Stomach smooth muscle (tissue), 2 donors: ENCODE data around the gene MFSD1.

ENCODE experiments used
- H3K27ac ChIP-seq: one replicate; pipeline ENCODE4 v1.7.0; 2013; ENCODE audit warnings: mild to moderate bottlenecking, low read length, inconsistent platforms
- H3K27me3 ChIP-seq, 2 donors: one replicate each; pipeline ENCODE4 v1.7.0; 2013; ENCODE audit warnings: low read length in 2 of 2; ENCODE audit not compliant: insufficient read depth in 2 of 2, control insufficient read depth in 1 of 2
- H3K36me3 ChIP-seq, 2 donors: one replicate each; pipeline ENCODE4 v1.7.0; 2013; ENCODE audit warnings: low read length in 2 of 2; ENCODE audit not compliant: control insufficient read depth in 2 of 2, insufficient read depth in 2 of 2
- H3K4me1 ChIP-seq: one replicate; pipeline ENCODE4 v1.7.0; 2013; ENCODE audit warnings: low read length; ENCODE audit not compliant: control insufficient read depth, insufficient read depth
- H3K4me3 ChIP-seq, 2 donors: one replicate each; pipeline ENCODE4 v1.7.0; 2013; ENCODE audit warnings: low read length in 2 of 2
- H3K9ac ChIP-seq, 2 donors: one replicate each; pipeline ENCODE4 v1.7.0; 2013; ENCODE audit warnings: low read length in 2 of 2, mild to moderate bottlenecking in 1 of 2
- H3K9me3 ChIP-seq, 2 donors: one replicate each; pipeline ENCODE4 v1.7.0; 2013; ENCODE audit warnings: low read length in 2 of 2; ENCODE audit not compliant: control insufficient read depth in 2 of 2
- donor health status: healthy.
- donor health status: Pancreatic carcinoma.

MFSD1 gene

DNA sequence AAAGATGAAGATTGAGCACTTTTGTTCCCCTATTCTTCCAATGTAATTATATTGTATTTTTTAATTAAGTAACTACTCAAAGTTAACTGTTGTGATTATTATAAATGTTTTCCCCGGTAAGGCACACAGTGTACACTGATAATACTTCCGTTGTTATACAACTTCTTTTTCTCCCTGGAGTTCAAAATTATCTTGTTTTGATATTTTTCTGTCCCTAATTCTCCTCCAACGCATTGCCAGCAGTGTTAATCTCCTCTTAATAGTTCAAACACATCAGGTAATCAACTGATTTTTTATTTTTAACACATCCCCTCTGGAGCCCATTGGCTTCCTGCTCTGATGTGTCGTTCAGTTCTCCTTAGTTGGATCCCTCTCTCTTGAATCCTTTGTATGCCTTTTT is 32.3 kb upstream of the MFSD1 start:
- H3K27ac ChIP-seq: peak overlapping the region; percentile 70
- peaks cover 30% of the 10 kb centered on the region for H3K4me1 ChIP-seq
- peak overlapping the region in 1 of 2 donors; percentile 40 for H3K4me3 ChIP-seq
- no peak overlapping the region for H3K9ac ChIP-seq
- no peaks in the 10 kb centered on the region for H3K27me3 ChIP-seq
- H3K9me3 ChIP-seq: no peaks in the 10 kb centered on the region
- no peaks in the 10 kb centered on the region for H3K36me3 ChIP-seq

DNA sequence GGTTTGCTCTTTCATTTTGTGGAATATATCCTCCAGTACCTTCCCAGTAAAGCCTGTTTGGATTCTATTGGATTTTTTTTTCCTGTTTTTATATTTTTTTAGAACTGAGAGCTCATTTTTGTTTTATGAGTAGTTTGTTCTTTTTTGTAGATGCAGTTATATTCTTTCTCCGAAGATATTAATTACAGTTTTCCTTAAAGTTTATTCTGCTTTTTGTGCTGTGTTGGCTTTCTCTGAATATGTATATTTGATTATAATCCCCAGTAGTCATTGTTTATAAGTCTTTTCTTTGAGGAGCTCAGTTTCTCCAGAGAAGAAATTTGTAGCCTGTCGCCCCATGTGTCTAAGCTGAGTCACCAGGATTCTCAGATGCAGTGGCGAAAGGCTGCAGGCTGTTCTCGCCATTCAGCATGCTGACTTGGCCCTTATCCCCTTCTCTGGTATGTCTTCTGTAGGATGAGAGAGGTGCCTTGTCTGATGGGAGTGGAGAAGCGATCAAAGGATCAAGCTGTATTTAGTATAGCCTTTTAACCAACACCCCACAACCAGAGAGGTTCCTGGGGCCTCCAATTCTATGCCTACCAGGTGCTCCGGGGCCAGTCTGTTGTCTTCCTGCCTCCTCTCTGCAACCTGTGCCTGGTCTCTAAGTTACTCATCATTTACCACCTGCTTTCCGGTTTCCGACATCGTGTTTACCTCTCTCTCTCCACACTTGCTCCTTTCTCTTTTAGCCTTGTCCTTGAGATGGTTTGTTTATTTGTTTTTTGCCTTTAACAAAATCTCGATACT is 31.7 kb upstream of the MFSD1 start:
- H3K4me1 ChIP-seq: peaks cover 30% of the 10 kb centered on the region
- H3K9me3 ChIP-seq: no peaks in the 10 kb centered on the region
- H3K9ac ChIP-seq: no peak overlapping the region
- H3K36me3 ChIP-seq: no peaks in the 10 kb centered on the region
- no peak overlapping the region for H3K4me3 ChIP-seq
- no peaks in the 10 kb centered on the region for H3K27me3 ChIP-seq
- peak overlapping the region; percentile 60 for H3K27ac ChIP-seq

DNA sequence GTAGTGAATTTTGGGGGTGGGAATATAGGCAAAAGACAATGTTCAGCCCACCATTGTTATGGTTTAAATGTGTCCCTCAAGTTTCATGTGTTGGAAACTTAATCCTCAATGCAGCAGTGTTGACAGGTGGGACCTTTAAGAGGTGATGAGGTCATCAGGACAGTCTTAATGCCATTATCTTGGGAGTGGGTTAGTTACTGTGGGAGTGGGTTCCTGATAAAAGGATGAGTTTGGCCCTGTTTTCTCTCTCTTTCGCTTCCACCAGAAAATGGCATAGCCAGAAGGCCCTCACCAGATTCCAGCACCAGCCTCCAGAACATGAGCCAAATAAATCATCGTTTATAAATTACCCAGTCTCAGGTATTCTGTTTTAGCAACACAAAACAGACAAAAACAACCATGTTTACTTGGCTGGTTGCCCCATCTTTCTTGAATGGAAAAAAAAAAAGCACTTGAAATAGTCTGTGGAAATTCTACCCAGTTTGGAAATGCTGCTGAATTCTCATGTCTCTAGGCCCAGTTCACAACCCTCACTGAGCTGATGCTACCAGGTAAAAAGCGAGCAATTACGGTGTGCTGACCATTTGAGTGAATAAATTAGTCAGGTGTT is 31.0 kb upstream of the MFSD1 start:
- H3K27me3 ChIP-seq: no peaks in the 10 kb centered on the region
- no peak overlapping the region for H3K9ac ChIP-seq
- H3K4me3 ChIP-seq: no peak overlapping the region
- peaks cover 27% of the 10 kb centered on the region for H3K4me1 ChIP-seq
- no peaks in the 10 kb centered on the region for H3K9me3 ChIP-seq
- H3K27ac ChIP-seq: no peak overlapping the region
- H3K36me3 ChIP-seq: no peaks in the 10 kb centered on the region

DNA sequence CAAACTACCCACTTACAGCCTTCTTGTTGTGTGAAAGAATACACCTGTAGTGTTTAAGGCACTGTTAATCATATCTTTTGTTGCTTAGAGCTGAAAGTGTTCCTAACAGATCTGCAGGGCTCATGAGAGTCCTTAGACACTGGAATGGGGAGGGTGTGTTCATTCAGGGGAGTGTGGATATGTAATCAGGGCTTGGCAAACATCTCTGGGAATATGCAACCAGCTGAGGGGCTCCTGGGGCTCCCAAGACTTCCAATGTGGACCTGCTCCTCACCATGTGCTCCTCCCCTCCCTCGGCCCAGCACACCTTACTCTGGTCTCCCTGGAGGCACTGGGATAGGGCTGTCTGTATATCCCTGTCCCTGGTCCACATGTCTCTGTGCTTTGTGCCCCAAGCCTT is 30.3 kb upstream of the MFSD1 start:
- Histone ChIP-seq H3K27ac (no peak overlapping the region), H3K4me1 (peaks cover 27% of the 10 kb centered on the region), H3K9me3 (no peaks in the 10 kb centered on the region)

DNA sequence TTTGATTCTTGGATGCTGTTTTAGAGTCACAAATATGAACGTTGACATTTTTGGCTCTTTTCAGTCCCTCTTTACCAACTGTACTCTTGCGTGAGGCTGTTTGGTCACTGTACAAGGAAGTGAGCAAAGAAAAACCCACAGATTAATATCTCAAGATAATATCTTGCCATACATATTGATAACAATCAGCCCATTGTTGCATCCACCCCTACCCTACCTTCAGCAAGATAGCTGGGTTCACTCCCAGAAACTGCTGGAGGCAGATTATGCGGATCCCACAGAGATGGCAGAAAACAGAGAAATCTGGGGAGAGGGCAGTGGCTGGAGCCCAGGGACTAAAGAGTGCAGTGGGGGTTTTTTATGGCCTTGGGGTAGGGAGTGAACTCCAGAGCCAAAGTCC is 29.9 kb upstream of the MFSD1 start:
- Histone ChIP-seq H3K27me3 (no peaks in the 10 kb centered on the region), H3K4me1 (peaks cover 24% of the 10 kb centered on the region), H3K36me3 (no peaks in the 10 kb centered on the region), H3K9me3 (no peaks in the 10 kb centered on the region), H3K4me3 (no peak overlapping the region), H3K27ac (no peak overlapping the region), H3K9ac (no peak overlapping the region)

More for the DNA sequence above, 30.3 kb upstream of the MFSD1 start:
- Histone ChIP-seq H3K27me3 (no peaks in the 10 kb centered on the region), H3K9ac (no peak overlapping the region), H3K36me3 (no peaks in the 10 kb centered on the region), H3K4me3 (no peak overlapping the region)

DNA sequence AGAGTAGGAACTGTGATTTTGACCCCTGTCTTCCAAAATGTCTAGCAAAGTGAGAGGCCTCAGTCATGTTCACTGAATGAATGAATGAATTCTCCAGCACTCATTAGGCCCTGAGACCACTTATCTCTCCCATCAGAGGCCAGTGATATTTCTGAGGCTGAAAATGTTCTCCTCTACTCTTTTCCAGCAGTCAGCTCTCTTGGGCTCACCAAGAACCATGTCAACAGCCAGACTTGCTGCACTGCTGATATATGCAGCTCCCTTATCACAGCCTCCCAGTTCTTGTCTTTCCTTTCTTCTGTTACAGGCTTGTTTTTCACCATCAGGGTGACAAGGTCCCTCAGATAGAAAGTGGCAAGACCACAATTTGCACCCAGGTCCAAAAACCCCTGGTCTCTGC is 28.7 kb upstream of the MFSD1 start:
- H3K36me3 ChIP-seq: no peaks in the 10 kb centered on the region
- H3K27me3 ChIP-seq: no peaks in the 10 kb centered on the region
- H3K4me3 ChIP-seq: no peak overlapping the region
- H3K9ac ChIP-seq: no peak overlapping the region
- peaks cover 21% of the 10 kb centered on the region for H3K4me1 ChIP-seq
- no peaks in the 10 kb centered on the region for H3K9me3 ChIP-seq
- no peak overlapping the region for H3K27ac ChIP-seq

DNA sequence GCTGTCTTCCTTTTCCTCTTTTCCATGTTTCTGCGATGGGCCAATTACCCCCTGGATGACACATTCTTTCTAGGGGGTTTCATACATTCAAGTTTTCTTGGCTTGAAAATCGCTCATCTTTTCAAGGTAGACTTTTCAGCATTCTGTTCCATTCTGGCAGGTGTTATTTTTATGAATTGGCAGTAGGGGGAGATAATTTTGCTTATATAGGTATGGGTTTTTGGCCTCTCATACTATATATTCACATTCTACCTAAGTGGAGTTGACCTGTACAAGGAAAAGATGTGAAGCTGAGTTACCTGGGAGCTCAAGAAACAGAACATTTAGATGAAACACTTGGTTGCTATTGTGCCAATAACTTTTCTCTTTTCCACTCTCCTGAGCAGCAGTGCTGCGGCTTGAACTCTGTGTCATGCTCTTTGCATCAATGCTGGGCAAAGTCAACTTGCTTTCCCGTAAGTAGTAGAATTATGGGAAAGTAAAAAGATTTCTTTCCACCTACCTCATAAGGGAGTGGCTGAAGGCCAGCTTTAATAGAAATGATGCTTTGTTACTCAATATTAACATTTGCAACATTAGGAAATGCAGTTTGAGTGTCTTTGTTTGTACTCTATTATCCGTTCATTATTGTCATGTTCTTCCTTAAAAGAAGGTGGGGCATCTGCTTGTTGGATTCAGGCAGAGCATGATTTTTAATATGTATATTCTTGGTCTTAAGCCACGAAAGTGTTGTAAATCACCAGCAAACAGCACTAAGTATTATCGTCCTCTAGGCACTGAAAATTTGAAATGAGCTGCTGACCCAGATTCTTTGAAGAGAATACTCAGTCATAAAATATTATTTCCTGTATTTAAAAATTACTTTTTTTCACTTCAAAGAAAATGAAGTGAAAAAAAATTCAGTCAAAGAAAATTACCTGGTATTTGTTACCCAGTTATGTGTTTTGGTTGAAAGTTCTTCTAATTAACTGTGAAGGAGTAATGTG is 27.7 kb upstream of the MFSD1 start:
- no peak overlapping the region for H3K4me3 ChIP-seq
- H3K27me3 ChIP-seq: no peaks in the 10 kb centered on the region
- no peaks in the 10 kb centered on the region for H3K36me3 ChIP-seq
- no peak overlapping the region for H3K9ac ChIP-seq
- H3K9me3 ChIP-seq: no peaks in the 10 kb centered on the region
- peaks cover 12% of the 10 kb centered on the region for H3K4me1 ChIP-seq
- no peak overlapping the region for H3K27ac ChIP-seq

DNA sequence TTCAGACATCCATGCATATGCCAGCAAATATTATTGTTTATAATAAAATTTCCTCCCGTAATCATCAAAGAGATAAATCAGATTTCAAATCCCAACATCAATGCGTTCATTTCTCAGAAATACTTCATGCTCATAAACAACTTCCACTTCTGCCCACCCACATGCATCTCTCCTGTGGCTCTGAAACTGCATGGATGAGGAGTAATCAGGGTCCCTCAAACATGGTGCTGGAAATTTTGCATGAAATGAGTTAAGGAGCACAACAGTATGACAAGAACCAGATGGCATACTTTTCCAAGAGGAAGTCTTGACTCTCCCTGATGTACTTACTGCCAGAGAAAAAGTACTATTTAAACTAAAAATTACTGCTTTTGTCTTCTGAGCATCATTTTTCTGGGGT is 26.9 kb upstream of the MFSD1 start:
- H3K9me3 ChIP-seq: no peaks in the 10 kb centered on the region
- no peaks in the 10 kb centered on the region for H3K36me3 ChIP-seq
- no peak overlapping the region for H3K9ac ChIP-seq
- H3K27ac ChIP-seq: no peak overlapping the region
- H3K4me3 ChIP-seq: no peak overlapping the region
- no peaks in the 10 kb centered on the region for H3K27me3 ChIP-seq
- H3K4me1 ChIP-seq: peaks cover 7% of the 10 kb centered on the region

DNA sequence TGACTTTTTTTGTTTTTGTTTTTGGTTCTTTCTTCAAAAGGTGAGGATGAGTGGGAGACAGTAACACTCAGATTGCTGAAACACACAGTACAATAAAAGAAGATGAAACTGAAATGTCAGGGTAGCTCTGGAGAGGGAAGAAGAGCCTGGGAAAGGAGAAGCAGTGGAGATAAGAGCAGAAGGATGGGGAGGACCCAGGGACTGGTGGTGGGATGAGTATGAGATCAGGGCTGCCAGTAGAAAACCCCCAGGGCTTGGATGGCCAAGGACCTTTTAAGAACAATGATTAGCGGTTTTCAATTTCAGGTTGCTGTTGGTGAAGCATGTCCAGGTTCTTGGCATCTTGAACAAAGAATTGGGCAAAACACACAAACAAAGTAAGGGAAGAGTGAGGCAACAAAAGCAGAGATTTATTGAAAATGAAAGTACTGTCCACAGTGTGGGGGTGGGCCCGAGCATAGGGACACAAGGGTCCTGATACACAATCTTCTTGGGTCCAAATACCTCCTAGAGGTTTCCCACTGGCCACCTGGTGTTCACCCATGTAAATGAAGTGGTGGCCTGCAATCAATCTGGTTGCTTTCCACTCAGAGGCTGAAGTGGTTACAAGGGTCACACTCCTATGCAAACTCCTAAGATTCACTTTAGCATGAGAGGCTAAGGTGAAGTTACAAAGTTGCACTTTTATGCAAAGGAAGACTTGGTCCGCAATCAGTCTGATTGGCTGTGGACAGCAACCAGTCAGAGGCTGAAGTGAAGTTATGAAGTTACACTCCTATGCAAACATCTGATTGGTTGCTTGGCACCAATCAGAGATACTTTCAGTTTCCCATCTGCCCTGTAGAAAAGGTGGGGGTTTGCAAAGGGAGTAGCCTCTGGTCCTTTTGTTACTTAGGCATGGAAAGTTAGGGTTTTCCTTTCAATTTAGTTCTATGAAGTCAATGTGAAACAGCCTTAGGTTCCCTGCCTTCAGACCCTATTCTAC is 26.1 kb upstream of the MFSD1 start:
- Histone ChIP-seq H3K4me3 (no peak overlapping the region), H3K4me1 (peaks cover 3% of the 10 kb centered on the region), H3K27ac (no peak overlapping the region), H3K9me3 (no peaks in the 10 kb centered on the region), H3K36me3 (no peaks in the 10 kb centered on the region), H3K27me3 (no peaks in the 10 kb centered on the region), H3K9ac (no peak overlapping the region)

DNA sequence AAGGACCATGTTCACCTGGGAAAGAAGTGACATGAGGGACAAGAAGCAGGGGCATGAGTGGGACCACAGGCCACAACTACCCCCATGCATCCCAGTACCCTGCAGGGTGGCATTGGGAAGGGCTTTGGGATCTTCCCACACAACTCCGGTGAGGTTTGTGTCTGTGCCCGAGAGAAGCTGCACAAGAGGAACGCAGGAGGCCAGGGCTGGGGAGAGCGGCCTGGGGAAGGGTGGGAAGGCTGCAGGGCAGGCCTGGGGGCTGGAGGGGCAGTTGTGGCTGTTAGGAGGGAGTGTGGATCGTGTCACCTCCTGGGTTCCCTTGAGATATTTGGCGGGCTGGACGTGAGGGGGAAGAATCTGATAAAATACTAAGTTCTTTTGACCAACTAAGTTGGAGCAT is 25.3 kb upstream of the MFSD1 start:
- Histone ChIP-seq H3K27ac (no peak overlapping the region), H3K9me3 (no peaks in the 10 kb centered on the region), H3K4me1 (peaks cover 3% of the 10 kb centered on the region), H3K4me3 (no peak overlapping the region), H3K27me3 (no peaks in the 10 kb centered on the region), H3K36me3 (no peaks in the 10 kb centered on the region), H3K9ac (no peak overlapping the region)
